DMS53 (cell line): ENCODE results near the gene NAA16.

Experiments used
- DNase-seq: peaks from one replicate; lab custom pipeline; 2025; lab: John Stamatoyannopoulos, UW

NAA16 gene

GRCh38 chr13:41304551-41304950, 6.5 kb upstream of the NAA16 start:
- no peak for DNase-seq

- DNase-seq = no peak
Measured at GRCh38 chr13:41306271-41307145, 4.6 kb upstream of the NAA16 start.

GRCh38 chr13:41307884-41308640, 3.0 kb upstream of the NAA16 start:
- no peak for DNase-seq

GRCh38 chr13:41311406-41312175, 524 bp downstream of the NAA16 start:
- DNase-seq = peak; percentile 75

- peak; percentile 46 for DNase-seq
Measured at GRCh38 chr13:41312176-41312500, 1.1 kb downstream of the NAA16 start.

GRCh38 chr13:41313117-41313516, 2.0 kb downstream of the NAA16 start:
- DNase-seq = no peak

GRCh38 chr13:41313659-41314197, 2.7 kb downstream of the NAA16 start:
- no peak for DNase-seq

GRCh38 chr13:41315443-41316047, 4.5 kb downstream of the NAA16 start:
- no peak for DNase-seq

GRCh38 chr13:41317243-41317642, 6.2 kb downstream of the NAA16 start:
- DNase-seq = no peak

GRCh38 chr13:41325752-41326151, 14.7 kb downstream of the NAA16 start:
- DNase-seq = no peak

- no peak for DNase-seq
Measured at GRCh38 chr13:41326661-41327060, 15.6 kb downstream of the NAA16 start.

- no peak for DNase-seq
Measured at GRCh38 chr13:41327994-41328790, 17.1 kb downstream of the NAA16 start.

GRCh38 chr13:41332829-41333228, 21.8 kb downstream of the NAA16 start:
- DNase-seq = no peak

- DNase-seq = no peak
Measured at GRCh38 chr13:41334810-41335209, 23.7 kb downstream of the NAA16 start.

GRCh38 chr13:41344358-41344757, 33.3 kb downstream of the NAA16 start:
- no peak for DNase-seq

- DNase-seq = no peak
Measured at GRCh38 chr13:41345165-41345913, 34.3 kb downstream of the NAA16 start.

- DNase-seq = no peak
Measured at GRCh38 chr13:41345914-41346589, 35.0 kb downstream of the NAA16 start.

GRCh38 chr13:41352935-41353840, 42.1 kb downstream of the NAA16 start:
- peak; percentile 53 for DNase-seq

GRCh38 chr13:41354416-41354815, 43.3 kb downstream of the NAA16 start:
- no peak for DNase-seq
